ENCODE data around the gene SH2D3C. TPM values are rescaled to one million over a fixed set of nuclear protein-coding genes. Genes with fewer than 3 reads are reported as not detected.

The SH2D3C gene
- total and polyA plus RNA-seq, 9 of the 15 experiments (the other 6 are each of a cell fraction or from before 2014, with no cell fraction given) = 0.03 to 1.2 (median 0.22) TPM; not detected in 1

- TF ChIP-seq ATF3 (IDR thresholded peaks at IDR 0.05) (0 out of 2 replicates have a peak, but pooled peaks have one; percentile 7), ATF3 (CRISPR knock-in tag; conservative IDR thresholded peaks at IDR 0.05) (0 out of 2 replicates have a peak, but pooled peaks have one; percentile 32), JUN (IDR thresholded peaks at IDR 0.05; ENCODE audit: borderline replicate concordance, low read depth, low read length) (peak; percentile 27; the same call in 1 of the 2 replicates), JUN (CRISPR knock-in tag; IDR thresholded peaks at IDR 0.05; ENCODE audit: borderline replicate concordance) (no peak), TOE1 (IDR thresholded peaks at IDR 0.05; ENCODE audit: borderline replicate concordance) (peak; percentile 81), TOE1 (CRISPR knock-in tag; IDR thresholded peaks at IDR 0.05; ENCODE audit: borderline replicate concordance, low read depth) (no peak), RREB1 (CRISPR knock-in tag; IDR thresholded peaks at IDR 0.05) (peak; percentile 44; the same call in 1 of the 2 replicates), ZNF253 (CRISPR knock-in tag; conservative IDR thresholded peaks at IDR 0.05) (no peak), PCBP2 (IDR thresholded peaks at IDR 0.05; ENCODE audit: low read depth, low read length, poor library complexity, severe bottlenecking) (no peak), RBBP5 (IDR thresholded peaks at IDR 0.05; ENCODE audit: borderline replicate concordance, insufficient read depth, low read length, poor library complexity, severe bottlenecking) (peak; percentile 36), NFYB (IDR thresholded peaks at IDR 0.05; ENCODE audit: extremely low read depth, insufficient read length) (peak; percentile 75), E2F6 (IDR thresholded peaks at IDR 0.05; ENCODE audit: borderline replicate concordance in 1 of 2, extremely low read depth in 1 of 2, insufficient read depth in 1 of 2, insufficient read length in 1 of 2, low read depth in 1 of 2, low read length in 1 of 2, poor library complexity in 1 of 2, severe bottlenecking in 1 of 2) (peak; percentile 96), ATF4 (CRISPR knock-in tag; IDR thresholded peaks at IDR 0.05) (peak; percentile 69), ZNF589 (CRISPR knock-in tag; IDR thresholded peaks at IDR 0.05; ENCODE audit: low read depth) (peak; percentile 96), POLR3G (IDR thresholded peaks at IDR 0.05; ENCODE audit: extremely low read depth, insufficient read length, insufficient replicate concordance) (no peak), ETV1 (tag; conservative IDR thresholded peaks at IDR 0.05; ENCODE audit: low read depth) (peak; percentile 84), TBL1XR1 (IDR thresholded peaks at IDR 0.05; ENCODE audit: low read length in 2 of 2) (no peak)
Measured at GRCh38 chr9:127698985-127699670, 79.3 kb downstream of the SH2D3C start (continued).

Data from K562 (cell line).